ENCODE results near the gene NCAPD3. TPM values are rescaled to one million over a fixed set of nuclear protein-coding genes. Genes with fewer than 3 reads are reported as not detected.

NCAPD3 gene
- total RNA-seq, 1 donor from 2014 or later: 4.2 TPM

GRCh38 chr11:134176284-134176683 is 47.5 kb downstream of the NCAPD3 start:
- peaks cover 11% of the 10 kb centered on the region for H3K36me3 ChIP-seq (ENCODE audit: control insufficient read depth, insufficient read depth, low read length)

GRCh38 chr11:134173296-134173695 is 50.5 kb downstream of the NCAPD3 start:
- Histone ChIP-seq H3K27me3 (ENCODE audit: control insufficient read depth, insufficient read depth, low read length) (no peaks in the 10 kb centered on the region), H3K36me3 (ENCODE audit: control insufficient read depth, insufficient read depth, low read length) (peaks cover 11% of the 10 kb centered on the region), H3K4me3 (ENCODE audit: low read depth, low read length) (no peak overlapping the region)
- FAIRE-seq (peak; percentile 73), DNase-seq (ENCODE audit: low read depth) (no peak)
- TF ChIP-seq CTCF (IDR thresholded peaks at IDR 0.05; ENCODE audit: insufficient read depth, low read length, severe bottlenecking): no peak

More at GRCh38 chr11:134176284-134176683, 47.5 kb downstream of the NCAPD3 start:
- DNase-seq (ENCODE audit: low read depth) (no peak), FAIRE-seq (peak; percentile 40)
- TF ChIP-seq CTCF (IDR thresholded peaks at IDR 0.05; ENCODE audit: insufficient read depth, low read length, severe bottlenecking): no peak
- Histone ChIP-seq H3K4me3 (ENCODE audit: low read depth, low read length) (no peak overlapping the region), H3K27me3 (ENCODE audit: control insufficient read depth, insufficient read depth, low read length) (no peaks in the 10 kb centered on the region)

- FAIRE-seq: no peak
- TF ChIP-seq CTCF (IDR thresholded peaks at IDR 0.05; ENCODE audit: insufficient read depth, low read length, severe bottlenecking): no peak
- H3K4me3 ChIP-seq (ENCODE audit: low read depth, low read length): no peak overlapping the region
- DNase-seq (ENCODE audit: low read depth): no peak
- H3K36me3 ChIP-seq (ENCODE audit: control insufficient read depth, insufficient read depth, low read length): peaks cover 14% of the 10 kb centered on the region
- H3K27me3 ChIP-seq (ENCODE audit: control insufficient read depth, insufficient read depth, low read length): no peaks in the 10 kb centered on the region
Observed at GRCh38 chr11:134171951-134172350, 51.8 kb downstream of the NCAPD3 start.

- no peak for DNase-seq (ENCODE audit: low read depth)
- Histone ChIP-seq H3K4me3 (ENCODE audit: low read depth, low read length) (no peak overlapping the region), H3K27me3 (ENCODE audit: control insufficient read depth, insufficient read depth, low read length) (no peaks in the 10 kb centered on the region), H3K36me3 (ENCODE audit: control insufficient read depth, insufficient read depth, low read length) (peaks cover 11% of the 10 kb centered on the region)
- FAIRE-seq: no peak
- no peak for TF ChIP-seq CTCF (IDR thresholded peaks at IDR 0.05; ENCODE audit: insufficient read depth, low read length, severe bottlenecking)
Observed at GRCh38 chr11:134170919-134171281, 52.9 kb downstream of the NCAPD3 start.

- no peaks in the 10 kb centered on the region for H3K27me3 ChIP-seq (ENCODE audit: control insufficient read depth, insufficient read depth, low read length)
- no peak for DNase-seq (ENCODE audit: low read depth)
- H3K4me3 ChIP-seq (ENCODE audit: low read depth, low read length): no peak overlapping the region
- TF ChIP-seq CTCF (IDR thresholded peaks at IDR 0.05; ENCODE audit: insufficient read depth, low read length, severe bottlenecking): no peak
- FAIRE-seq: no peak
- peaks cover 13% of the 10 kb centered on the region for H3K36me3 ChIP-seq (ENCODE audit: control insufficient read depth, insufficient read depth, low read length)
Observed at GRCh38 chr11:134170177-134170918, 53.4 kb downstream of the NCAPD3 start.

Measured in bronchial epithelial cell (primary cell).